ENCODE measurements around the gene SORCS2.

DNA sequence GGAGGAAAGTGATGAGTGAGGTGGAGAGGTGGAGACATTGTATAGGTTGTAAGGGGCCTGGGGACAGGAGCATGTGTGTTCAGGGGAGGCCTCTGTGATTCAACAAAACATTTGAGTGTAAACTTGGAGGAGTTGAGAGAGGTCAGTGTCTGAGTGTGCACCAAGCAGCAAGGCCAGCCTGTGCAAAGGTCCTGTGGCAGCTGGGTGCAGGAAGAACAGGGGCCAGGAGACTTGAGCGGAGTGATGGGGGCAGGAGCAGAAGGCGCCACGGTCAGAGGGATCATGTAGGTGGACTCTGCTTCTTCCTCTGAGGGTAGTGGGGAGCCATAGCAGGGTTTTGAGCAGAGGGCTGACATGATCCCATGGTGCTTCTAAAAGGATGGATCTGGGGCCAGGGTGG is 252.0 kb downstream of the SORCS2 start:
- TF ChIP-seq, protein P1, sequence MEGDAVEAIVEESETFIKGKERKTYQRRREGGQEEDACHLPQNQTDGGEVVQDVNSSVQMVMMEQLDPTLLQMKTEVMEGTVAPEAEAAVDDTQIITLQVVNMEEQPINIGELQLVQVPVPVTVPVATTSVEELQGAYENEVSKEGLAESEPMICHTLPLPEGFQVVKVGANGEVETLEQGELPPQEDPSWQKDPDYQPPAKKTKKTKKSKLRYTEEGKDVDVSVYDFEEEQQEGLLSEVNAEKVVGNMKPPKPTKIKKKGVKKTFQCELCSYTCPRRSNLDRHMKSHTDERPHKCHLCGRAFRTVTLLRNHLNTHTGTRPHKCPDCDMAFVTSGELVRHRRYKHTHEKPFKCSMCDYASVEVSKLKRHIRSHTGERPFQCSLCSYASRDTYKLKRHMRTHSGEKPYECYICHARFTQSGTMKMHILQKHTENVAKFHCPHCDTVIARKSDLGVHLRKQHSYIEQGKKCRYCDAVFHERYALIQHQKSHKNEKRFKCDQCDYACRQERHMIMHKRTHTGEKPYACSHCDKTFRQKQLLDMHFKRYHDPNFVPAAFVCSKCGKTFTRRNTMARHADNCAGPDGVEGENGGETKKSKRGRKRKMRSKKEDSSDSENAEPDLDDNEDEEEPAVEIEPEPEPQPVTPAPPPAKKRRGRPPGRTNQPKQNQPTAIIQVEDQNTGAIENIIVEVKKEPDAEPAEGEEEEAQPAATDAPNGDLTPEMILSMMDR (IDR thresholded peaks at IDR 0.05; ENCODE audit: borderline replicate concordance, extremely low read depth, low read length, poor library complexity, severe bottlenecking), result no peak
- TF ChIP-seq EZH2 (IDR thresholded peaks at IDR 0.05; ENCODE audit: borderline replicate concordance, low read depth, low read length, severe bottlenecking), result no peak
